Fibroblast of lung (primary cell): ENCODE results near the gene RNF168.

ENCODE experiments used
- EZH2 ChIP-seq: IDR thresholded peaks from 2 replicates; pipeline ENCODE4 v1.5.1; 2012; ENCODE audit warnings: low read length, control low read depth, mild to moderate bottlenecking; ENCODE audit errors: missing control alignments
- TF ChIP-seq, protein P1 (sequence below), 2 donors: IDR thresholded peaks in 1 of 2; conservative IDR thresholded peaks in 1 of 2; 1 replicate in 1 of 2; 2 replicates in 1 of 2; pipeline ENCODE4 v1.5.1; 2011 to 2012; ENCODE audit warnings: low read length in 2 of 2, control low read depth in 1 of 2, inconsistent platforms in 1 of 2, low read depth in 1 of 2, mild to moderate bottlenecking in 1 of 2

DNA sequence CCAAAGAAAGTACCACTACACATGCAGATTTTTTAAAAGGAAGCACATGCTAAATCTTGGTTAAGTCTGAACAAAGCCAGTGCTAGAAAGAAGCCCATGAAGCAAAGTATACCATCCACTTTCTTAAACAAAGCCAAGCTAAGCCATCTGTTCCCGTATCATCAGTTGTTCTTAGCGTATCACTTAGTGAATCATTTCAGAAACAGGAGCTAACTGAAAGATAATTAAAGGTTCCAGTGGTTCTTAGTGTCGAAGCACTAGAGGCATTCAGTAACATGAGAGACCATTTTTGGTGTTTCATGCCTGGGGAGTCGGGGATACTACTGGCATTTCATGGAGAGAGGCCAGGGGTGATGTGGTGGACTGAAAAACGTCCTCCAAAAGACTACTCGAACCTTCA, 84.2 kb downstream of the RNF168 start:
- no peak for TF ChIP-seq EZH2
- TF ChIP-seq, protein P1, sequence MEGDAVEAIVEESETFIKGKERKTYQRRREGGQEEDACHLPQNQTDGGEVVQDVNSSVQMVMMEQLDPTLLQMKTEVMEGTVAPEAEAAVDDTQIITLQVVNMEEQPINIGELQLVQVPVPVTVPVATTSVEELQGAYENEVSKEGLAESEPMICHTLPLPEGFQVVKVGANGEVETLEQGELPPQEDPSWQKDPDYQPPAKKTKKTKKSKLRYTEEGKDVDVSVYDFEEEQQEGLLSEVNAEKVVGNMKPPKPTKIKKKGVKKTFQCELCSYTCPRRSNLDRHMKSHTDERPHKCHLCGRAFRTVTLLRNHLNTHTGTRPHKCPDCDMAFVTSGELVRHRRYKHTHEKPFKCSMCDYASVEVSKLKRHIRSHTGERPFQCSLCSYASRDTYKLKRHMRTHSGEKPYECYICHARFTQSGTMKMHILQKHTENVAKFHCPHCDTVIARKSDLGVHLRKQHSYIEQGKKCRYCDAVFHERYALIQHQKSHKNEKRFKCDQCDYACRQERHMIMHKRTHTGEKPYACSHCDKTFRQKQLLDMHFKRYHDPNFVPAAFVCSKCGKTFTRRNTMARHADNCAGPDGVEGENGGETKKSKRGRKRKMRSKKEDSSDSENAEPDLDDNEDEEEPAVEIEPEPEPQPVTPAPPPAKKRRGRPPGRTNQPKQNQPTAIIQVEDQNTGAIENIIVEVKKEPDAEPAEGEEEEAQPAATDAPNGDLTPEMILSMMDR (conservative IDR thresholded peaks at IDR 0.05 in 1 of 2, IDR thresholded peaks at IDR 0.05 in 1 of 2; ENCODE audit: low read depth in 1 of 2, low read length in 2 of 2) = no peak
